ENCODE results near the gene SYT1. TPM values are rescaled to one million over a fixed set of nuclear protein-coding genes. Genes with fewer than 3 reads are reported as not detected.

The SYT1 gene
- total RNA-seq, 2 experiments from 2014 or later = not detected

DNA sequence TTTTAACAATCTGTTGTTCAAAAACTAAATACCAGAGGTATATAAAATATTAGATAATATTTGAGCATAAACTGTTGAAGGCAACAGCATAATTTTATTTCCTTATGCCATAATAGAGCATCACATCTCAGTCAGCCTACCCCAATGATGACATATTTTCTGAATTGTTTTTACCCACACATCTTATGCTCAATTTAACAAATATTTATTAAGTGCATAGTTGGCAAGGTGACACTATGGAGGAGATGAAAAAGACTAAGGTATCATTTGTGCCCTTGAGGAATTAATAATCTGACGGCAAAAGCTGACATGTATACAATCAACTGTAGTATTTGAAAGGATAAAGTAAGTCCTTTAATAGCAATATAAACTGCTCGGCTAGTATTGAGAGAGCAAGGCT, 102.4 kb downstream of the SYT1 start:
- CTCF ChIA-PET (ENCODE audit: unreplicated experiment) = no interaction called here

DNA sequence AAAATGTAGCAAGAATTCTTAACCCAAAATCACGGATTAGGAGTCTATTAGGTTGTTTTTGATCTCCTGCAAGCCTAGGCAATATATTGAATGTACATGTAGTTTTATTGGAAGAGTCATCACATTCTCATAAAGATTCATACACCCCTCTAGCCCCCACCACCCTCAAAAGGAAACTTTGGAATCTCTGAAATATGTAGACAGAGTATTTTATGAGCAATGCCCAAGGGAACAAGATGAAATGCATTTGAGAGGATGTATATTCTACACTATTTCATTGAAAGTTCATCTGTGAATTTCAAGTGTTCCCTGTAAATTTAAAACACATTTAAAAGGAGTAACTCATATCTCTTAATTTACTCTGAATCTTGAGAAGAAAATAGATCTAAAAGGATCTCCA, 103.7 kb downstream of the SYT1 start:
- Histone ChIP-seq H3K36me3 (ENCODE audit: insufficient read depth, low read length) (no peaks in the 10 kb centered on the region), H3K9me3 (ENCODE audit: low read length) (no peaks in the 10 kb centered on the region), H3K79me2 (ENCODE audit: insufficient read depth, low read depth, low read length) (no peaks in the 10 kb centered on the region), H3K4me1 (ENCODE audit: insufficient read depth, low read length, poor library complexity, severe bottlenecking) (no peaks in the 10 kb centered on the region), H3K4me2 (ENCODE audit: low read length) (no peak overlapping the region), H4K20me1 (ENCODE audit: insufficient read depth, low read length) (no peaks in the 10 kb centered on the region), H3K27ac (ENCODE audit: low read depth, low read length, poor library complexity, severe bottlenecking) (no peak overlapping the region), H3K9me2 (ENCODE audit: insufficient read depth, low read length) (no peaks in the 10 kb centered on the region), H3K4me3 (ENCODE audit: low read depth, low read length, poor library complexity, severe bottlenecking) (no peak overlapping the region), H2AFZ (ENCODE audit: low read length) (no peak overlapping the region)
- no TSS peak for BruUV-seq (replicated peaks)
- ChIA-PET POLR2A (no interaction called here), CTCF (ENCODE audit: unreplicated experiment) (no interaction called here)
- intact Hi-C loops (cut with micrococcal nuclease; ENCODE audit: unreplicated experiment) = no loop called here
- no peak for TF ChIP-seq EZH2phosphoT487 (IDR thresholded peaks at IDR 0.05; ENCODE audit: borderline replicate concordance, low read depth, low read length)
- TF ChIP-seq, protein P1, sequence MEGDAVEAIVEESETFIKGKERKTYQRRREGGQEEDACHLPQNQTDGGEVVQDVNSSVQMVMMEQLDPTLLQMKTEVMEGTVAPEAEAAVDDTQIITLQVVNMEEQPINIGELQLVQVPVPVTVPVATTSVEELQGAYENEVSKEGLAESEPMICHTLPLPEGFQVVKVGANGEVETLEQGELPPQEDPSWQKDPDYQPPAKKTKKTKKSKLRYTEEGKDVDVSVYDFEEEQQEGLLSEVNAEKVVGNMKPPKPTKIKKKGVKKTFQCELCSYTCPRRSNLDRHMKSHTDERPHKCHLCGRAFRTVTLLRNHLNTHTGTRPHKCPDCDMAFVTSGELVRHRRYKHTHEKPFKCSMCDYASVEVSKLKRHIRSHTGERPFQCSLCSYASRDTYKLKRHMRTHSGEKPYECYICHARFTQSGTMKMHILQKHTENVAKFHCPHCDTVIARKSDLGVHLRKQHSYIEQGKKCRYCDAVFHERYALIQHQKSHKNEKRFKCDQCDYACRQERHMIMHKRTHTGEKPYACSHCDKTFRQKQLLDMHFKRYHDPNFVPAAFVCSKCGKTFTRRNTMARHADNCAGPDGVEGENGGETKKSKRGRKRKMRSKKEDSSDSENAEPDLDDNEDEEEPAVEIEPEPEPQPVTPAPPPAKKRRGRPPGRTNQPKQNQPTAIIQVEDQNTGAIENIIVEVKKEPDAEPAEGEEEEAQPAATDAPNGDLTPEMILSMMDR (conservative IDR thresholded peaks at IDR 0.05; ENCODE audit: low read length) = no peak
- no peak for DNase-seq (ENCODE audit: low spot score)

More for the DNA sequence above, 102.4 kb downstream of the SYT1 start:
- H3K36me3 ChIP-seq (ENCODE audit: insufficient read depth, low read length) = no peaks in the 10 kb centered on the region
- POLR2A ChIA-PET = no interaction called here
- no TSS peak for BruUV-seq (replicated peaks)
- no peaks in the 10 kb centered on the region for H3K79me2 ChIP-seq (ENCODE audit: insufficient read depth, low read depth, low read length)
- no peak overlapping the region for H3K4me2 ChIP-seq (ENCODE audit: low read length)
- intact Hi-C loops (cut with micrococcal nuclease; ENCODE audit: unreplicated experiment) = no loop called here
- H4K20me1 ChIP-seq (ENCODE audit: insufficient read depth, low read length) = no peaks in the 10 kb centered on the region
- no peaks in the 10 kb centered on the region for H3K9me2 ChIP-seq (ENCODE audit: insufficient read depth, low read length)
- no peak for DNase-seq (ENCODE audit: low spot score)
- H3K4me1 ChIP-seq (ENCODE audit: insufficient read depth, low read length, poor library complexity, severe bottlenecking) = no peaks in the 10 kb centered on the region
- no peak overlapping the region for H3K27ac ChIP-seq (ENCODE audit: low read depth, low read length, poor library complexity, severe bottlenecking)
- no peaks in the 10 kb centered on the region for H3K9me3 ChIP-seq (ENCODE audit: low read length)
- no peak overlapping the region for H3K4me3 ChIP-seq (ENCODE audit: low read depth, low read length, poor library complexity, severe bottlenecking)
- TF ChIP-seq EZH2phosphoT487 (IDR thresholded peaks at IDR 0.05; ENCODE audit: borderline replicate concordance, low read depth, low read length) = no peak
- TF ChIP-seq, protein P1 (conservative IDR thresholded peaks at IDR 0.05; ENCODE audit: low read length) = no peak
- H2AFZ ChIP-seq (ENCODE audit: low read length) = no peak overlapping the region

DNA sequence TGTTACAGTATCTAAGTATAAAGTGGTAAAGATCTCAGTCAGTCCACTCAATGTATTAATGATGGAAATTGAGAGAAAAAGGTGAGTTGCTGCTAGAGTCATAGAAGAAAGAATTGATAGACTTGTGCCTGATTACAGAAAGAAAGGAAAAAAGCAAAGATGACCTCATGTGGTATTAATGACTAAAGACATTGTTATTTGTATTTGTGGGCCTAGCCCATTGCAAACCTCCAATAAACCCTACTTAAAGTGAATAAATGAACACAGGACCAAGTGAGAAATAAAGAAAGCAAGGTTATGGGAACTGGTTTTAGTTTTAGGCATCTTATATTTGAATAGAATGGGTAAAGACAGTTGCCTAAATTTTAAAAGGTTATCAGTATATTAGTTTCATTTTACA, 105.5 kb downstream of the SYT1 start:
- POLR2A ChIA-PET = interaction anchor here (0.7 kb wide), 1 partner anchor 60 kb away, joined by 3 read pairs; no protein-coding TSS in a partner anchor

More for the DNA sequence above, 105.5 kb downstream of the SYT1 start:
- no peak for DNase-seq (ENCODE audit: low spot score)
- no peaks in the 10 kb centered on the region for H3K9me3 ChIP-seq (ENCODE audit: low read length)
- no peak overlapping the region for H2AFZ ChIP-seq (ENCODE audit: low read length)
- no peak overlapping the region for H3K27ac ChIP-seq (ENCODE audit: low read depth, low read length, poor library complexity, severe bottlenecking)
- no peaks in the 10 kb centered on the region for H4K20me1 ChIP-seq (ENCODE audit: insufficient read depth, low read length)
- H3K4me3 ChIP-seq (ENCODE audit: low read depth, low read length, poor library complexity, severe bottlenecking) = no peak overlapping the region
- H3K4me1 ChIP-seq (ENCODE audit: insufficient read depth, low read length, poor library complexity, severe bottlenecking) = no peaks in the 10 kb centered on the region
- no peaks in the 10 kb centered on the region for H3K9me2 ChIP-seq (ENCODE audit: insufficient read depth, low read length)
- CTCF ChIA-PET (ENCODE audit: unreplicated experiment) = no interaction called here
- no peaks in the 10 kb centered on the region for H3K36me3 ChIP-seq (ENCODE audit: insufficient read depth, low read length)
- TF ChIP-seq, protein P1 (conservative IDR thresholded peaks at IDR 0.05; ENCODE audit: low read length) = no peak
- TF ChIP-seq EZH2phosphoT487 (IDR thresholded peaks at IDR 0.05; ENCODE audit: borderline replicate concordance, low read depth, low read length) = no peak
- intact Hi-C loops (cut with micrococcal nuclease; ENCODE audit: unreplicated experiment) = no loop called here
- no peak overlapping the region for H3K4me2 ChIP-seq (ENCODE audit: low read length)
- no TSS peak for BruUV-seq (replicated peaks)
- H3K79me2 ChIP-seq (ENCODE audit: insufficient read depth, low read depth, low read length) = no peaks in the 10 kb centered on the region

Measured in OCI-LY7 (cell line).